K562 (cell line): ENCODE results near the gene EHBP1L1. TPM values are rescaled to one million over a fixed set of nuclear protein-coding genes. Genes with fewer than 3 reads are reported as not detected.

Experiments
- ATAC-seq: fragments of 200-7000 bp; cut with Tn5 transposase; 3 replicates; pipeline ENCODE4 v1.9.1; 2020; ENCODE audit warnings: moderate library complexity
- BruUV-seq: library from RNA; stranded (reverse); fragments of 400-500 nt; replicated peaks from 2 replicates; lab custom pipeline; 2021; lab: Mats Ljungman, UMichigan
- CTCF ChIA-PET: fragments of 300-600 bp; formaldehyde crosslinking; extraction: SDS; loops from one replicate; lab custom pipeline; 2021; ENCODE audit warnings: low intra/inter-chr PET ratio; lab: Yijun Ruan, JAX
- POLR2A ChIA-PET: fragments of 300-600, 350-650 bp; sonication (Branson Sonifier 250); formaldehyde crosslinking; extraction: SDS; loops from one replicate; lab custom pipeline; 2021; ENCODE audit warnings: antibody characterized with exemption, inconsistent platforms; lab: Yijun Ruan, JAX
- DNase-seq, 4 experiments: peaks; one replicate each; pipeline versions ENCODE4 v3.0.0 to v3.0.0-alpha.2; 2011 to 2018; ENCODE audit warnings: low spot score in 3 of 4, mixed read lengths in 3 of 4; ENCODE audit errors: extremely low read depth in 1 of 4
- FAIRE-seq: peaks from 2 replicates; lab custom pipeline; 2011; peaks lifted over from hg19 to GRCh38; lab: Jason Lieb, UNC
- H2AFZ ChIP-seq: 2 replicates; pipeline ENCODE4 v1.6.0; 2011; ENCODE audit warnings: low read depth, low read length, control low read depth, inconsistent platforms
- H3K27ac ChIP-seq: fragments of 200-600 bp; 3 replicates; pipeline ENCODE4 v1.8.0; 2011; ENCODE audit warnings: low read depth, mild to moderate bottlenecking, control low read depth, inconsistent platforms, low read length, moderate library complexity, mixed read lengths; ENCODE audit errors: extremely low read depth
- H3K27me3 ChIP-seq, 2 experiments: fragments of 300-600 bp in 1 of 2; 2 replicates in 1 of 2; 3 replicates in 1 of 2; pipeline versions ENCODE4 v1.6.0 to v1.8.0; 2011; ENCODE audit warnings: inconsistent platforms in 2 of 2, low read length in 2 of 2, mild to moderate bottlenecking in 1 of 2, mixed read lengths in 1 of 2, moderate library complexity in 1 of 2; ENCODE audit not compliant: control insufficient read depth in 2 of 2, insufficient read depth in 2 of 2
- H3K36me3 ChIP-seq: fragments of 300-600 bp; 3 replicates; pipeline ENCODE4 v1.8.0; 2011; ENCODE audit warnings: mild to moderate bottlenecking, low read length, inconsistent platforms; ENCODE audit not compliant: control insufficient read depth, insufficient read depth
- H3K4me1 ChIP-seq, 2 experiments: fragments of 200-600 bp in 1 of 2; replicated peaks in 1 of 2; 2 replicates in 1 of 2; 3 replicates in 1 of 2; pipeline versions ENCODE4 v1.5.1 to v1.8.0; 2011; ENCODE audit warnings: inconsistent platforms in 2 of 2, low read length in 2 of 2, mild to moderate bottlenecking in 1 of 2, mixed read lengths in 1 of 2, moderate library complexity in 1 of 2; ENCODE audit not compliant: control insufficient read depth in 2 of 2, insufficient read depth in 2 of 2
- H3K4me2 ChIP-seq: 2 replicates; pipeline ENCODE4 v1.6.1; 2011; ENCODE audit warnings: low read length, control low read depth, inconsistent platforms, mixed read lengths; ENCODE audit not compliant: insufficient read depth
- H3K4me3 ChIP-seq: fragments of 200-600 bp; sonication (generic), shearing (Covaris generic); 2 replicates; pipeline ENCODE4 v1.5.1; 2016; ENCODE audit warnings: control low read depth, inconsistent platforms
- H3K79me2 ChIP-seq: fragments of 200-600 bp; 3 replicates; pipeline ENCODE4 v1.8.0; 2011; ENCODE audit warnings: low read length, inconsistent platforms; ENCODE audit not compliant: control insufficient read depth, insufficient read depth
- H3K9ac ChIP-seq, 2 experiments: 2 replicates each; pipeline versions ENCODE4 v1.6.0 to v1.6.1; 2011; ENCODE audit warnings: low read depth in 2 of 2, low read length in 2 of 2, control low read depth in 1 of 2, inconsistent platforms in 1 of 2, mild to moderate bottlenecking in 1 of 2, mixed read lengths in 1 of 2; ENCODE audit not compliant: insufficient read depth in 1 of 2
- H3K9me1 ChIP-seq: one replicate; pipeline ENCODE4 v1.6.0; 2011; ENCODE audit warnings: inconsistent platforms, mild to moderate bottlenecking, low read length, moderate library complexity; ENCODE audit not compliant: control insufficient read depth, insufficient read depth
- H3K9me3 ChIP-seq: replicated peaks from 2 replicates; pipeline ENCODE4 v1.5.1; 2011; ENCODE audit warnings: low read depth, low read length, inconsistent platforms; ENCODE audit not compliant: control insufficient read depth, insufficient read depth
- H4K20me1 ChIP-seq: replicated peaks from 2 replicates; pipeline ENCODE4 v1.6.1; 2011; ENCODE audit warnings: low read length, inconsistent platforms, mixed read lengths; ENCODE audit not compliant: control insufficient read depth, insufficient read depth
- EZH2 ChIP-seq: IDR thresholded peaks from 2 replicates; pipeline ENCODE4 v1.6.1; 2012; ENCODE audit warnings: low read depth, mild to moderate bottlenecking, inconsistent platforms, low read length, borderline replicate concordance
- RBM22 ChIP-seq: fragments of 200-400 bp; formaldehyde crosslinking; IDR thresholded peaks from 2 replicates; pipeline ENCODE4 v1.6.1; 2018; ENCODE audit warnings: low read length, low read depth; ENCODE audit not compliant: poor library complexity, severe bottlenecking
- ZNF217 ChIP-seq: sonication (generic); formaldehyde crosslinking; IDR thresholded peaks from 2 replicates; pipeline ENCODE4 v1.8.0; 2022; ENCODE audit warnings: mild to moderate bottlenecking, missing genetic modification reagents
- ZNF561 ChIP-seq: fragments of 450-650 bp; formaldehyde crosslinking; conservative IDR thresholded peaks from 2 replicates; pipeline ENCODE4 v1.4.0; 2020; ENCODE audit warnings: mild to moderate bottlenecking, moderate library complexity
- WGBS: fragments of 100-300 bp; shearing (Covaris generic); methylation state at CpG from one replicate; pipeline ENCODE4 v1.1.6; 2016; ENCODE audit warnings: low coverage, mixed read lengths; ENCODE audit not compliant: insufficient coverage; ENCODE audit errors: missing lambda C conversion rate; 5-methylcytosine and 5-hydroxymethylcytosine counted together
- in situ Hi-C: fragments of 300-500 bp; cut with MboI; formaldehyde crosslinking; loops from 4 replicates; pipeline ENCODE4 v1.15.0; 2018; ENCODE audit warnings: inconsistent platforms, mixed read lengths
- intact Hi-C: fragments of 100-400 bp; cut with micrococcal nuclease; formaldehyde crosslinking; loops from 2 replicates; pipeline ENCODE4 v1.14.2; 2022
- polyA plus RNA-seq, 8 experiments: library from polyadenylated mRNA; depleted of rRNA in 4 of 8; stranded (reverse) in 5 of 8; unstranded in 3 of 8; fragments of >200 nt; fragmentation: Nextera tagmentation in 2 of 8; fragmentation: Illumina TruSeq in 1 of 8; extraction: Ambion mirVana in 2 of 8; extraction: Trizol in 1 of 8; gene quantifications; 2 replicates each; pipeline versions ENCODE4 v1.2.1 to v1.2.3, GENCODE V29; 2011 to 2014; ENCODE audit warnings: inconsistent platforms in 1 of 8, missing spikeins in 1 of 8
- total RNA-seq, 7 experiments: library from RNA; depleted of rRNA in 6 of 7; stranded (reverse); fragments of >200 nt in 6 of 7; fragmentation: Illumina TruSeq in 2 of 7; extraction: Trizol in 2 of 7; gene quantifications; 2 replicates each; pipeline versions ENCODE4 v1.2.1 to v1.2.3, GENCODE V29; 2011 to 2021; ENCODE audit warnings: low replicate concordance in 1 of 7
- TF ChIP-seq, protein P1 (sequence below): sonication (generic); formaldehyde crosslinking; IDR thresholded peaks from 2 replicates; pipeline ENCODE4 v1.8.1; 2023; ENCODE audit warnings: mild to moderate bottlenecking, missing genetic modification reagents

Gene EHBP1L1
- total and polyA plus RNA-seq, 9 of the 15 experiments (the other 6 are each of a cell fraction or from before 2014, with no cell fraction given), result 0.03 to 87.1 (median 26.3) TPM

DNA sequence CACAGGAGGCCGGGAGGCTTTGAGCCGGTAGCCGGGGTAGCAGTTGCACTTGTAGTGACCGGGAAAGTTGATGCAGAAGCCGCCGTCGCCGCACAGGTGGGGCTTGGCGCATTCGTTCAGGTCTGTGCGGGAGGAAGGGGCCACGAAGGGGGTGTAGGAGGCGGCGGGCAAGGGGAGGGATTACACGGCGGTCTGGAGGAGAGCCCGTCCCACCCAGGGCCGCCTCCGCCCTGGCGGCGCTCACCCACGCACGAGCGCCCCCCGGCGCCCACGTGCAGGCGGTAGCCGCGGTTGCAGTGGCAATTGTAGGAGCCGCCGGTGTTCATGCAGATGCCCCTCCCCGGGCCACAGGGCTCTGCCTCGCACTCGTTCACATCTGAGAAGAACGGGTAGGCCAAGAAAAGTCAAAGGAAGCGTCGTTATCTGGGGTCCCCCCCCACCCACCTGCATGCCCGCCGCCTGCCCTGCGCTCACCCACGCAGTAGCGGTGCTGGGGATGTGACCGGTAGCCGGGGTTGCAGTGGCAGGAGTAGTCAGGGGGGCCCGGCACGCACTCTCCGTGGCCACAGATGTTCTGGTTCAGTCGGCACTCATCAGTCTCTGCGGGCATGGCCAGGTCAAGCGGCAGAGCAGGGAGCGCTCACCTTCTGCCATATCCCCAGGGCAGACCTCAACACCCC lies 28.3 kb upstream of the EHBP1L1 start:
- DNase-seq (no peak), FAIRE-seq (no peak), ATAC-seq (no peak)
- no peak overlapping the region for H2AFZ ChIP-seq
- in situ Hi-C loops (no loop called here), intact Hi-C loops (loop anchor here (10.0 kb wide), 1 partner anchor 267 kb away; no protein-coding TSS in a partner anchor)
- no TSS peak for BruUV-seq
- no peaks in the 10 kb centered on the region for H3K79me2 ChIP-seq
- H3K36me3 ChIP-seq, result no peaks in the 10 kb centered on the region
- ChIA-PET CTCF (no interaction called here), POLR2A (interaction anchor here (0.7 to 2.0 kb wide), 5 partner anchors 10 to 48 kb away, joined by 3 to 10 read pairs (median 6); partner anchors contain the start of gene MALAT1)
- no peak overlapping the region for H3K9ac ChIP-seq
- no peaks in the 10 kb centered on the region for H3K9me1 ChIP-seq
- H3K4me1 ChIP-seq, result peaks cover 28 to 61% of the 10 kb centered on the region in 2 experiments
- WGBS, result 84% methylated on average over 16 of the region's 52 CpGs
- 0 out of 2 replicates have a peak, but pooled peaks cover 8% of the 10 kb centered on the region for H4K20me1 ChIP-seq
- no peak for TF ChIP-seq EZH2
- TF ChIP-seq ZNF217 (CRISPR knock-in tag), result no peak
- no peak for TF ChIP-seq ZNF561 (CRISPR knock-in tag)
- TF ChIP-seq, protein P1, sequence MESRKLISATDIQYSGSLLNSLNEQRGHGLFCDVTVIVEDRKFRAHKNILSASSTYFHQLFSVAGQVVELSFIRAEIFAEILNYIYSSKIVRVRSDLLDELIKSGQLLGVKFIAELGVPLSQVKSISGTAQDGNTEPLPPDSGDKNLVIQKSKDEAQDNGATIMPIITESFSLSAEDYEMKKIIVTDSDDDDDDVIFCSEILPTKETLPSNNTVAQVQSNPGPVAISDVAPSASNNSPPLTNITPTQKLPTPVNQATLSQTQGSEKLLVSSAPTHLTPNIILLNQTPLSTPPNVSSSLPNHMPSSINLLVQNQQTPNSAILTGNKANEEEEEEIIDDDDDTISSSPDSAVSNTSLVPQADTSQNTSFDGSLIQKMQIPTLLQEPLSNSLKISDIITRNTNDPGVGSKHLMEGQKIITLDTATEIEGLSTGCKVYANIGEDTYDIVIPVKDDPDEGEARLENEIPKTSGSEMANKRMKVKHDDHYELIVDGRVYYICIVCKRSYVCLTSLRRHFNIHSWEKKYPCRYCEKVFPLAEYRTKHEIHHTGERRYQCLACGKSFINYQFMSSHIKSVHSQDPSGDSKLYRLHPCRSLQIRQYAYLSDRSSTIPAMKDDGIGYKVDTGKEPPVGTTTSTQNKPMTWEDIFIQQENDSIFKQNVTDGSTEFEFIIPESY, result peak; percentile 96
- no peak for TF ChIP-seq RBM22
- no peaks in the 10 kb centered on the region for H3K9me3 ChIP-seq
- no peak overlapping the region for H3K27ac ChIP-seq
- no peaks in the 10 kb centered on the region for H3K27me3 ChIP-seq
- H3K4me2 ChIP-seq, result no peak overlapping the region
- H3K4me3 ChIP-seq, result no peak overlapping the region
